ENCODE data around the gene FMC1.
"Not testable (repeated sequence)": the region's sequence is repeated elsewhere in the genome, so short reads cannot be mapped to it uniquely, and the experiment has no call there.

Gene FMC1

DNA sequence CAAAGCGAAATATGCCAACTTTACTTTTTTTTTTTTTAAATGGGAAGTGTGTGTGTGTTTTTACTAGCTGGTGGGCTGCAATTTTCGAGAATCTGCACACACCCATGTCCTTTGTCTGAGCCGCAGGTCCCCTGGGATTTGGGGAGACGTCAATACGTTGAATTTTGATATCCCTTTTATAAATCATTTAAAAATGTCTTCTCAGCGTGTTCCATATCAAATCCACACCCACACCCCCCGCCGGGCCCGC, 404 bp upstream of the FMC1 start:
- no peak for DNase-seq

- DNase-seq: no peak
Measured at GRCh38 chr7:139341776-139342226, 664 bp downstream of the FMC1 start.

DNA sequence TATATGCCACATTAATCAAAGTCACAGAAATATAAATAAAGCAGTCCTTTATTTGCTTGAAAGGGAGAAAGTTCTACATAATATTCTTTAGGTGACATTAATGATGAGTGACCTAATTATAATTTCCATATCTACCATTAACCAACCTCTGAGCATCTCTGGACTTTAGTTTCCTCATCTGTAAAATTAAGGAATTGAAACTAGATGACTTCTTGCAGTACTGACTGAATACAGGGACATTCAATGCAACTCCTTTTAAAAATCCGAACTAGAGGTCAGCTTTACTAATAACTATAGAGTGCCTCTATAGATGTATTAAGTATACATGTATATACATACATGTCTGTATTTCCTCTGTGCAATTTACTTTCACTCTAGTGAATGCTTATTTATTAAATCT, 3.9 kb downstream of the FMC1 start:
- no peak for DNase-seq

GRCh38 chr7:139351027-139351426, 9.9 kb downstream of the FMC1 start:
- no peak for DNase-seq

GRCh38 chr7:139354729-139355128, 13.6 kb downstream of the FMC1 start:
- DNase-seq: no peak

DNA sequence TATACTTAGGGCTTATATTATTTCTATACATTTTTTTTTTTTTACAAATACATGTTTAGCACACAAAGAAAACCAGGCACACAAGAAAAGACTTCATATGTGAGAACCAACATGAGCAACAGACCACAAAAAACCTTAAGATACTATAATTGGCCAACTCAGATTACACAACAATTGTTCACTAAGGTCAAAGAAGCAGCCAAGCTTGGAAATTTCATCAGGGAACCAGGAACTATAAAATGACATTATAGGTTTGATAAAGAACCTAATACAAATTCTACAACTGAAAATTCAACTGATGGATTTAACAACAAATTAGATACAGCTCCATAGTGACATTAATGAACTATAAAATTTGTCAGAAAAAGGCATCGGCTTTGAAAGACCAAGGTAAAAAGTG, 14.2 kb downstream of the FMC1 start:
- no peak for DNase-seq

GRCh38 chr7:139357729-139358506, 16.8 kb downstream of the FMC1 start:
- not testable (repeated sequence) for DNase-seq

DNA sequence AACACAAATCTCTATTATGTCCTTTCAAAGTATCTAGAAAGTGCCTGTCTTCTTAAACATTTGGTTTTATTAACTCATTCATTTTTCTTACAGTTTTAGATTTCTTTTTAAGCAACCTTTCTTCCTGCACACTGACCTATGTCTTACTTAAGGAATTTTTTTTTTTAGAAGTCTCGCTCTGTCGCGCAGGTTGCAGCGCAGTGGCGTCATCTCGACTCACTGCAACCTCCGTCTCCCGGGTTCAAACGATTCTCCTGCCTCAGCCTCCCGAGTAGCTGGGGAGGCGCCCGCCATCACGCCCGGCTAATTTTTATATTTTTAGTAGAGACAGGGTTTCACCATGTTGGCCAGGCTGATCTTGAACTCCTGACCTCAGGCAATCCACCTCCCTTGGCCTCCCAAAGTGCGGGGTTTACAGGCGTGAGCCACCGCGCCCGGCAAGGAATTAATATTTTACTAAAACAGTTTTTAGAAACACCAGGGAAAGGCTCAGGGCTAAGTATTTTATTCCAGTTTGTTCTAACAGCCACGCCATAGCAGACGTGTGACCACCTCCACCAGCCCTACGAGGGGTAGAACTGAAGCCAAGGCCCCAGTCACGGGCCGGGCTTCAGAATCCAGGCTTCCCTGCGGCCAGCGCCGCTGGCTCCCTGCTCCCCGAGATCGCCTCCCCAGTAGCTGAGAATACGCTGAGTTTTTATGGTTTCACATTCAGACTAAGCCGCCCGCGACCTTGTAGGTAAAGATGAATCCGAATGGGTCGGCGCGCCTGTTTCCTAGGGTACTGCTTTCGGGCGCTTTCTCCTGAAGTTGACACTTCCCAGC, 17.6 kb downstream of the FMC1 start:
- DNase-seq: no peak

GRCh38 chr7:139359366-139360209, 18.5 kb downstream of the FMC1 start, which contains the start of gene LUC7L2:
TSS of gene LUC7L2 (plus strand) at chr7:139359894. CDS start at chr7:139360262, 368 bp downstream.
- peak; percentile 99 for DNase-seq

DNA sequence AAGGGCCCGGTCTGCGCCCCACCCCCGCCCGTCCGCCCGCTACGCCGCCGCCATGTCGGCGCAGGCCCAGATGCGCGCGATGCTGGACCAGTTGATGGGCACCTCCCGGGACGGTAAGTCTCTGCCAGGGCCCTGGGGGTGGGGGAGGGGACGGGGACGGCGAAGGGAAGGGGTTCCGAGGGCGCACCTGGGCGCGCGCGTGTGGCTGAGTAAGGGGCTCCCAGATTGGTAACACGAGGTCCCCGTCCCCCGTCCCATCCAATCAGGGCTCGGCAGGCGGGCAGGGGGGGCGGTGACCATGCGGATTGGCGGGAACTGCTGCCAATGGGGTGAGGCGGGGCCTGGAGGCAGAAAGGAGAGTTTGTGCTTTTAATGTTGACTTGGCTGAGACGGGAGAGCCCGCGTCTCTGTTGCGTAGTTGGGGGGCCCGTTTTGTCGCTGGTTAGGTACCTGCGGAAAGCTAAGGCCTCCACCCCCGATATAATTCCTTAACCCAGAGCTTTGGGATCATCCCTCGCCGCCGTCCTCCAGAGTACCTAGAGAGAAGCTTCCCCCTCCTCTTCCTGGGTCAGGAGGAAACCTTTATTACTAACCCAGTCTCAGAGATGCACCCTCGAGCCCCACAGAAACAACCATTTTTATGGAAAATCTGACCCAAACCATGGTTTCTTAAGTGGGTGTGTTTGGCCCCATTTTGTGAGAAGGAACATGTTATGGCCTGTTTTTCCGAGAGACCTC, 19.2 kb downstream of the FMC1 start:
- DNase-seq: peak; percentile 98

DNA sequence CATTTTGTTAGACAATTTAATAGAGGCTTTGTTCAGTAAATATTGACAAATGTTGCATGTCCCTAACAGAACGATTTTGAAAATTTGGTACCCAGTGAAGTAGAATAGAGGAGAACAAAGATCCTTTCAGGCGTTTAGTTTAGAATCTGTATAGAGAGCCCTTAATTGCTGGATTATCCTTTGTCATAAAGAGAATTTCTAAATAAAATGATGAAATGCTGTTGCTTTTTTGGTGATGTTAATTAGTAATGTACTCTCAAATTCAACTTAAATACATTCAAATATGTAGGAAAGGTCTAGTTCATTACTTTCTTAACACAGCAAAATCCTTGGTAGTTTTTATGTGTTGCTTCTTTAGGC, 19.8 kb downstream of the FMC1 start:
- no peak for DNase-seq

- no peak for DNase-seq
Measured at GRCh38 chr7:139361523-139361922, 20.4 kb downstream of the FMC1 start.

GRCh38 chr7:139362302-139362701, 21.2 kb downstream of the FMC1 start:
- no peak for DNase-seq

- no peak for DNase-seq
Measured at GRCh38 chr7:139362981-139363380, 21.8 kb downstream of the FMC1 start.

- no peak for DNase-seq
Measured at GRCh38 chr7:139365336-139365735, 24.2 kb downstream of the FMC1 start.

DNA sequence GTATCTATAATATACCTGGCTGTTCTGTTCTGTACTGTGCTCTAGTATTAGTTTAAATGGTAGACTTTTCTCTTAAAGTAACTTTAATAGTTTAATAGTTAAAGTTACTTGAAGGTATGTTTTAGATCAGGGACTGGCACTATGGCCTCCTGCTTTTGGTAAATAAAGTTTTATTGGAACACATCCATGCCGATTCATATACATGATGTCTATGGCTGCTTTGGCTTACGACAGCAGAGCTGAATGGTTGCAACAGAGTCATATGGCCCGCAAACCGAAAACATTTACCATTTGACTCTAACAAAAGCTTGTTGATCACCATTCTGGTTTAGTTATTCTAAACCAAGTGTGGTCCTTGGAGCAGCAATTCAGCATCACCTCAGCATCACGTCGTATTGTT, 25.3 kb downstream of the FMC1 start:
- no peak for DNase-seq

DNA sequence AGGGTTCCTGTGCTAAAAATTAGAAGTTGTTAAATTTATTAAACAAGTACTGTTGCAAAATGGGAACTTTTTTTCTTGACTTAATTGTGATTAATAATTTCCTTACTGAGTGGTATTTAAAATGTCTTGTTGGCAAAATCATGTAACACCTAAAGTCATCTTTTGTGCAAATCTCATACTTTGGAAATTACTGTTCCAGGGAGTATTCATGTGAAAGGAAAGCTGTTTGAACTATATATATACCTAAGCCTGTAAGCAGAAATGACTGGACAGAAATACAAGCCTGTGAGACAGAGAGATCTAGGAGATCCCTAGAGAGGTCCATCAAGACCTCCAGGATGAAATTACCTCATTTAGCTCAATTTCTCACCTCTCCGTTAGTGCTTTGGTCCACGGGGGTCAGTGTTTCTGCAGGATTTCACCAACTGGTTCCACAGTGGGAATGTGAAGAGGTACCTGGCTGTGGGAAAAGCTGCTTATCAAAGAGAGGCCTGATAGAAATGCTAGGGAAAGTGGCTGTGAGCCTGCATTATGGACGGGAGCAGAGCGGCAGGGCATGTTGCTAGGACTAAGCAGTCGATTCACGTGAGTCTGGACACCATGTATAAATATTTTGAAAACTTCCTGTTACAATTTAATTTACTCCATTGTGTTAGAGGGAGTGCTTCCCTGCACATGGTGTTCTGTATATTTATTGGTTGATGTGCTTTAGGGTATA, 26.5 kb downstream of the FMC1 start:
- no peak for DNase-seq

DNA sequence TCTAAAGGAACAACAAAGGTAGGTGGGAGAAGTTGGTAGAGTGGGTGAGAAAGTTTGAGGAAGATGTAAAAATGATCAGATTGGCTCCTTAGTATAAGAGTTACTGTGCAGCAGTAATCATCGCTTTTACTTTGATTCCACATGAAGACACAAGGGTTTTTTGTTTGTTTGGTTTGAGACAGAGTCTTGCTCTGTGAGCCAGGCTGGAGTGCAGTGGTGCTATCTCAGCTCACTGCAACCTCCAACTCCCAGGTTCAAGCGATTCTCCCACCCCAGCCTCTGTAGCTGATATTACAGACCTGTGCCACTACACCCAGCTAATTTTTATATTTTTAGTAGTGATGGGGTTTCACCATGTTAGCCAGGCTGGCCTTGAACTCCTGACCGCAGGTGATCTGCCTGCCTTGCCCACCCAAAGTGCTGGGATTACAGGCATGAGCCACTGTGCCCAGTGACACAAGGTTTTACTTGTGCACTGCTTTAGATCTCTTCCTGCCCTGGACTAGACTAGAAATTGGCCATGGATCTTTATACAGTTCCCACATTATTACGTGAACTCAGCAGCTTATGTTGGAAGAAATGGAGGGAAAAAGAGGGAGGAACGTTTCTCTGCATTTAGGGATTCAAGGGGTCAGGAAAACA, 29.3 kb downstream of the FMC1 start:
- no peak for DNase-seq

DNA sequence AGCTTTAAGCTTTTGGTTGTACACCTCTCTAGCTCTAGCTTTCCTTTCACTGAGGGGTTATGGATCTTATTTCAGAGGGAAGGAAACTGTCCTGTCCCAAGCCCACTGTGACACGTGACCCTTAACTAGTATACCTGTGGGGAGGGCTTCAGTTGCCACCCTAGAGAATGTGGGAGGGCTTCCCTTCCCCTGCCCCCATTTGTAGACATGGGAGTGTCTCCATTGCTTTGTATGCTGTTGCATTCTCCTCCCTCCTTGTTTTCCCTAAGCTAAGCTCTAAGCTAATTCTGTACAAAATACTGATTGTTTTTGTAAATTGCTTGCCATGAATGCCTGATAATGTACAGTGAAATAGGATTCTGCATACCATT, 29.8 kb downstream of the FMC1 start:
- DNase-seq: no peak

GRCh38 chr7:139374246-139374645, 33.1 kb downstream of the FMC1 start:
- no peak for DNase-seq

GRCh38 chr7:139382439-139382838, 41.3 kb downstream of the FMC1 start:
- DNase-seq: no peak

DNA sequence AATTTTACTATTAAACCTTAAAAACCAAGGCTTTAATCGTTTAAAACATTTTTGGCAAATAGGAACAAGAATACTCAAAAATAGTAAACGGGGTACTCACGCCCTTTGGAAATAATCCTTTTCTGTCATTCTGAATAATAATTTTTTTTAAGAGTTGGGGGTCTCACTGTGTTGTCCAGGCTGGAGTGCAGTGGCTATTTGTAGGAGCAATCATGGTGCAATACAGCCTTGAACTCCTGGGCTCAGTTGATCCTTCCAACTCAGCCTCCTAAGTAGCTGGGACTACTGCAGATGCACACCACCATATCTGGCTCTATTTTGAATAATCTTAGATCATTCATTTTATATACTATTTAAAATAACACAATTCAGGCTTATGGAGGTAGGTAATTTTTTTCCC, 43.5 kb downstream of the FMC1 start:
- no peak for DNase-seq
